ENCODE data around the gene ANKRD12.

GRCh38 chr18:9135081-9135911 lies 1.3 kb upstream of the ANKRD12 start:
- TF ChIP-seq CTCF (IDR thresholded peaks at IDR 0.05) (no peak), POLR2A (IDR thresholded peaks at IDR 0.05) (no peak)

Data from heart left ventricle (tissue), 13 donors.